GM12878 (cell line): Measurements from ENCODE around the gene ASCC3. TPM values are rescaled to one million over a fixed set of nuclear protein-coding genes. Genes with fewer than 3 reads are reported as not detected.

Experiments
- ATAC-seq: fragments of 200-7000 bp; cut with Tn5 transposase; 3 replicates; pipeline ENCODE4 v1.9.1; 2020; ENCODE audit warnings: mild to moderate bottlenecking, moderate library complexity
- BruUV-seq: library from RNA; stranded (reverse); fragments of 400-500 nt; replicated peaks from 2 replicates; lab custom pipeline; 2021; lab: Mats Ljungman, UMichigan
- CTCF ChIA-PET: fragments of 300-600 bp; sonication (Branson Sonifier 250); formaldehyde crosslinking; extraction: SDS; loops from one replicate; lab custom pipeline; 2021; ENCODE audit warnings: inconsistent platforms; lab: Yijun Ruan, JAX
- POLR2A ChIA-PET: fragments of 350-600 bp; formaldehyde crosslinking; extraction: SDS; loops from one replicate; lab custom pipeline; 2021; ENCODE audit warnings: inconsistent platforms; lab: Charles Lee
- RAD21 ChIA-PET: fragments of 300-600 bp; sonication (Branson Sonifier 250); formaldehyde crosslinking; loops from one replicate; lab custom pipeline; 2023; ENCODE audit warnings: antibody characterized with exemption; ENCODE audit not compliant: unreplicated experiment; lab: Charles Lee
- SMC1A ChIA-PET: fragments of 300-600 bp; sonication (Branson Sonifier 250); formaldehyde crosslinking; loops from one replicate; lab custom pipeline; 2023; ENCODE audit not compliant: unreplicated experiment, uncharacterized antibody; lab: Charles Lee
- DNase-seq: peaks from one replicate; pipeline ENCODE4 v3.0.0-alpha.2; 2011; ENCODE audit warnings: low read depth, low spot score
- FAIRE-seq: peaks from 3 replicates; lab custom pipeline; 2011; peaks lifted over from hg19 to GRCh38; lab: Jason Lieb, UNC
- H2AFZ ChIP-seq: 2 replicates; pipeline ENCODE4 v1.6.0; 2011; ENCODE audit warnings: low read depth, low read length, control low read depth; ENCODE audit not compliant: control insufficient read depth
- H3K27ac ChIP-seq: 2 replicates; pipeline ENCODE4 v1.5.1; 2011; ENCODE audit warnings: control low read depth; ENCODE audit not compliant: control insufficient read depth, insufficient read depth
- H3K27me3 ChIP-seq, 2 experiments: replicated peaks in 1 of 2; 2 replicates each; pipeline versions ENCODE4 v1.6.0 to v1.6.1; 2011; ENCODE audit warnings: low read length in 1 of 2; ENCODE audit not compliant: control insufficient read depth in 2 of 2, insufficient read depth in 2 of 2
- H3K36me3 ChIP-seq, 2 experiments: 2 replicates each; pipeline ENCODE4 v1.5.1; 2011; ENCODE audit warnings: low read length in 1 of 2; ENCODE audit not compliant: control insufficient read depth in 2 of 2, insufficient read depth in 2 of 2
- H3K4me1 ChIP-seq: 2 replicates; pipeline ENCODE4 v1.6.1; 2011; ENCODE audit warnings: mild to moderate bottlenecking, low read length, moderate library complexity, mixed read lengths; ENCODE audit not compliant: control insufficient read depth, insufficient read depth
- H3K4me2 ChIP-seq: 2 replicates; pipeline ENCODE4 v1.6.0; 2011; ENCODE audit warnings: control low read depth; ENCODE audit not compliant: control insufficient read depth, insufficient read depth
- H3K4me3 ChIP-seq: fragments of 200-600 bp; sonication (generic); 2 replicates; pipeline ENCODE4 v1.5.1; 2016
- H3K79me2 ChIP-seq: 2 replicates; pipeline ENCODE4 v1.6.0; 2011; ENCODE audit warnings: low read length; ENCODE audit not compliant: control insufficient read depth, insufficient read depth
- H3K9ac ChIP-seq: 2 replicates; pipeline ENCODE4 v1.8.0; 2011; ENCODE audit warnings: low read length, control low read depth, mixed read lengths; ENCODE audit not compliant: control insufficient read depth, insufficient read depth
- H3K9me3 ChIP-seq: replicated peaks from 3 replicates; pipeline ENCODE4 v1.5.1; 2011; ENCODE audit warnings: mild to moderate bottlenecking, low read length; ENCODE audit not compliant: control insufficient read depth, insufficient read depth
- H4K20me1 ChIP-seq: 2 replicates; pipeline ENCODE4 v1.6.0; 2011; ENCODE audit not compliant: control insufficient read depth, insufficient read depth
- BRCA1 ChIP-seq: IDR thresholded peaks from 2 replicates; pipeline ENCODE4 v1.6.1; 2011; ENCODE audit warnings: low read depth, low read length, improper control_type of control experiment
- EGR1 ChIP-seq, 2 experiments: IDR thresholded peaks; 1 replicate in 1 of 2; 2 replicates in 1 of 2; pipeline ENCODE4 v1.6.1; 2011 to 2012; ENCODE audit warnings: low read depth in 2 of 2, low read length in 2 of 2, borderline replicate concordance in 1 of 2, mild to moderate bottlenecking in 1 of 2, moderate library complexity in 1 of 2
- HDAC6 ChIP-seq: fragments of 200-600 bp; sonication (generic); IDR thresholded peaks from one replicate; pipeline ENCODE4 v1.8.0; 2017; ENCODE audit warnings: antibody characterized with exemption; ENCODE audit not compliant: unreplicated experiment
- MTA2 ChIP-seq: fragments of 450-650 bp; IDR thresholded peaks from 2 replicates; pipeline ENCODE4 v1.6.1; 2016; ENCODE audit warnings: low read depth, mild to moderate bottlenecking, moderate library complexity
- NFIC ChIP-seq: IDR thresholded peaks from 2 replicates; pipeline ENCODE4 v1.6.1; 2012; ENCODE audit warnings: low read depth, mild to moderate bottlenecking, inconsistent platforms, low read length, moderate library complexity
- NFYA ChIP-seq: IDR thresholded peaks from 2 replicates; pipeline ENCODE4 v1.6.1; 2011; ENCODE audit warnings: low read depth, mild to moderate bottlenecking, low read length, improper control_type of control experiment, borderline replicate concordance
- RAD51 ChIP-seq: fragments of 450-650 bp; IDR thresholded peaks from 2 replicates; pipeline ENCODE4 v1.6.1; 2016; ENCODE audit warnings: moderate library complexity, mild to moderate bottlenecking, inconsistent platforms
- RUNX3 ChIP-seq: IDR thresholded peaks from 2 replicates; pipeline ENCODE4 v1.6.1; 2012; ENCODE audit warnings: low read length, inconsistent platforms
- SIN3A ChIP-seq: IDR thresholded peaks from 2 replicates; pipeline ENCODE4 v1.6.1; 2012; ENCODE audit warnings: low read depth, low read length, improper control_type of control experiment
- SPI1 ChIP-seq: IDR thresholded peaks from 2 replicates; pipeline ENCODE4 v1.6.1; 2011; ENCODE audit warnings: low read depth, mild to moderate bottlenecking, low read length, moderate library complexity, borderline replicate concordance; ENCODE audit not compliant: insufficient read depth
- SREBF2 ChIP-seq: IDR thresholded peaks from 2 replicates; pipeline ENCODE4 v1.6.1; 2012; ENCODE audit warnings: mild to moderate bottlenecking, low read length
- TCF7 ChIP-seq: IDR thresholded peaks from 2 replicates; pipeline ENCODE4 v1.6.1; 2014; ENCODE audit warnings: antibody characterized with exemption, borderline replicate concordance
- ZNF622 ChIP-seq: fragments of 450-650 bp; IDR thresholded peaks from 2 replicates; pipeline ENCODE4 v1.6.1; 2017; ENCODE audit warnings: mild to moderate bottlenecking, inconsistent platforms
- WGBS: methylation state at CpG from one replicate; pipeline ENCODE4 v1.1.6; 2016; ENCODE audit warnings: low lambda C conversion rate; ENCODE audit not compliant: insufficient replicate concordance, insufficient coverage; ENCODE audit errors: missing lambda C conversion rate; 5-methylcytosine and 5-hydroxymethylcytosine counted together
- in situ Hi-C: fragments of 300-500 bp; cut with MboI; formaldehyde crosslinking; loops from 9 replicates; pipeline ENCODE4 v1.14.3; 2018; ENCODE audit warnings: mixed read lengths
- intact Hi-C: fragments of 100-400 bp; cut with micrococcal nuclease; formaldehyde crosslinking; loops from one replicate; pipeline ENCODE4 v1.14.2; 2022; ENCODE audit not compliant: unreplicated experiment
- polyA plus RNA-seq, 11 experiments: library from polyadenylated mRNA; depleted of rRNA in 4 of 11; unstranded in 6 of 11; stranded (reverse) in 5 of 11; fragments of >200 nt; fragmentation: Nextera tagmentation in 4 of 11; fragmentation: Illumina TruSeq in 1 of 11; extraction: Ambion mirVana in 4 of 11; extraction: Trizol in 1 of 11; gene quantifications; 1 replicate in 1 of 11; 2 replicates in 10 of 11; pipeline versions ENCODE4 v1.2.1 to v1.2.3, GENCODE V29; 2011 to 2016; ENCODE audit warnings: inconsistent platforms in 2 of 11, missing spikeins in 2 of 11, low read depth in 1 of 11
- total RNA-seq, 4 experiments: library from RNA; depleted of rRNA in 3 of 4; stranded (reverse); fragments of >200 nt in 3 of 4; fragmentation: Illumina TruSeq in 1 of 4; extraction: Trizol in 1 of 4; gene quantifications; 2 replicates each; pipeline versions ENCODE4 v1.2.1 to v1.2.3, GENCODE V29; 2013 to 2021
- TF ChIP-seq, protein P1 (sequence below): fragments of 450-650 bp; IDR thresholded peaks from 2 replicates; pipeline ENCODE4 v1.6.1; 2016; ENCODE audit warnings: mild to moderate bottlenecking, moderate library complexity, borderline replicate concordance

ASCC3 gene
- total and polyA plus RNA-seq, 10 of the 15 experiments (the other 5 are each of a cell fraction or from before 2014, with no cell fraction given) = 19.9 to 76.2 (median 55.9) TPM

DNA sequence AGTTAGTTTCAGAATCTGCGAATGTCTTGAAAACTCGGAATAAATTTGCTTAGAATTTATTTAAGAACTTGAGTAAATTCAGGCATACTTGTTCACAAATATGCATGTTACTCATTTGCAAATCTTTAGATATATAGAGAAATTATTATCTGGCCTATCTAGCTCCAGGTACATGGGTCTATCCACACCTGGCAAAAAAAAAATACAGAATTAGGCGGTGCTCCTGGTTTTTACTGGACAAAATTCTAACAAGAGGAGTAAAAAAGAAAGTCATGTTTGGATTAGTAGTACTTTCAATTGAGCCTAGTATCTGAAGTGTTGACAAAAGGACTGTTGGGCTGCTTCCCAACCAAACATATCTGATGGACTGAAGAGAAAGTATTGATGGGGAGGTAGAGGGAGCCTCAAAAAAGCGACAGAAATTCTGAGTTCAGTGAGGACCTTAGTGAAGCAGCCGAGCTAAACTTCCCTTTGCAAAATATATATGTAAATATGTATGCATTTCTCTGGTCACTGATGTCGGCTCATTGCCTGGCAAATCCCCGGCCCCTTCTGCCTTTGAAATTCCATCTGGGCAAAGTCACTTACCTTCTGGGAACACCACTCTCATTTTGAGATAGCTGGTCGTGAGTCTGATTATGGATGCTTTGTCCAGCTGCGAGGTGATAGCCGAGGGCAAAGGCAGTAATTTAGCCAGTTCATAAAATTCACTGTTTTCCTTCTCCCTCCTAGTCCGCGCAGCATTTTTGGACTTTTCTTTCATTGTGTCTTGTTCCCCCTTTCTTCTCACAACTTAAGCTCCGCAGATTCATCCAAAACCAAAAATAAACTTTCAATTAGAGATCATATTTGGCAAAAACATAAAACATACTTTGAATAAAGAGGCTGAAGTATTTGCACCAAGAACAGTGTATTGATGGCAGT lies 418.2 kb downstream of the ASCC3 start (continued):
- TF ChIP-seq NFYA = no peak
- no peak for TF ChIP-seq EGR1 (IDR thresholded peaks at IDR 0.05; ENCODE audit: borderline replicate concordance in 1 of 2, low read depth in 2 of 2, low read length in 2 of 2)

DNA sequence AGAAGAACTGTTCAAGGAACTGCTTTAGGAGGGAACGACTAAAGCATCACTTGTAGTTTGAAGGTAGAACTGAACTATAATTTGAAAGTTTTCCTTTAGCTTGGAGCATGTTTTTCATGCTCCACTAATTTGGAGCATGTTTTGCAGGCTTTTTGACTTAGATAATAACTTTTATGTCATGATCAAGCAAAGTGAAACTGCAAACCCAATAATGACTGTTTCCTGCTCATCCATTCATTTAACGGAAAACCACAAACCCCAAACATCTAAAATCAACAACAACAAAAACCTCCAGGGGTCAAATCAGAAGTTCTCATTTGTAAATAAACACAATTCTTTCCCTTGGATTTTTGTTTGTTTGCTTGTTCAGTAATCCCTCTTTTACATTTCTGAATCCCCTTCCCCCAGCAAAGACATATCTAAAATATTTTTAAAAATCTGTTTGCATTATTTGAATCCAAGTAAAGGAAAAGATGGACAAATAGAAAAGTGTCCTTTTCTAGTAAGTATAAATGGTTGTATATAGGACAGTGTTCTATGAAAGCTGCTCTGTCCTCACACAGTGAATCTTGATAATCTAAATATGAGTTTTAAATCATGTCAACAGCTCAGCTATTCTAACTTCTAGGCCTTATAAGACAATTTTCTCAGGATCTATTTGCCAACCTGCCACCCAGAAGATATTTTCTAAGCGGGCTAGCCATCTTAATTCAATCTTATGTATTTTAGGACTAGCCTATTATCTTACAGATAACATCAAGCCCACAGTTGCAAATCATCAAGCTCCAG lies 419.0 kb downstream of the ASCC3 start:
- DNase-seq (peak; percentile 4), ATAC-seq (peak; percentile 45; the same call in 2 of the 3 replicates), FAIRE-seq (no peak)
- no peak overlapping the region for H3K4me2 ChIP-seq
- no TSS peak for BruUV-seq
- no peaks in the 10 kb centered on the region for H4K20me1 ChIP-seq
- H3K36me3 ChIP-seq = no peaks in the 10 kb centered on the region
- H3K27ac ChIP-seq = no peak overlapping the region
- 17% methylated on average over 3 of the region's 3 CpGs for WGBS
- CTCF ChIA-PET = interaction anchor here (0.7 to 2.4 kb wide), 8 partner anchors 11 to 351 kb away, joined by 3 to 10 read pairs (median 4); no protein-coding TSS in a partner anchor
- no peak overlapping the region for H3K4me3 ChIP-seq
- in situ Hi-C loops = no loop called here
- no peak overlapping the region for H2AFZ ChIP-seq
- SMC1A ChIA-PET = interaction anchor here (0.7 kb wide), 1 partner anchor 345 kb away, joined by 3 read pairs; no protein-coding TSS in a partner anchor
- no peaks in the 10 kb centered on the region for H3K79me2 ChIP-seq
- intact Hi-C loops = no loop called here
- H3K27me3 ChIP-seq = peaks cover 29 to 61% of the 10 kb centered on the region in 2 experiments
- POLR2A ChIA-PET = no interaction called here
- H3K4me1 ChIP-seq = no peaks in the 10 kb centered on the region
- RAD21 ChIA-PET = no interaction called here
- H3K9me3 ChIP-seq = peaks cover 2% of the 10 kb centered on the region; the same call in 1 of the 3 replicates
- no peak overlapping the region for H3K9ac ChIP-seq
- TF ChIP-seq MTA2 (no peak), RAD51 (no peak), BRCA1 (no peak), NFIC (no peak), HDAC6 (no peak), SREBF2 (no peak), TCF7 (no peak), ZNF622 (no peak), SIN3A (no peak), SPI1 (no peak), RUNX3 (peak; percentile 85)
- TF ChIP-seq, protein P1, sequence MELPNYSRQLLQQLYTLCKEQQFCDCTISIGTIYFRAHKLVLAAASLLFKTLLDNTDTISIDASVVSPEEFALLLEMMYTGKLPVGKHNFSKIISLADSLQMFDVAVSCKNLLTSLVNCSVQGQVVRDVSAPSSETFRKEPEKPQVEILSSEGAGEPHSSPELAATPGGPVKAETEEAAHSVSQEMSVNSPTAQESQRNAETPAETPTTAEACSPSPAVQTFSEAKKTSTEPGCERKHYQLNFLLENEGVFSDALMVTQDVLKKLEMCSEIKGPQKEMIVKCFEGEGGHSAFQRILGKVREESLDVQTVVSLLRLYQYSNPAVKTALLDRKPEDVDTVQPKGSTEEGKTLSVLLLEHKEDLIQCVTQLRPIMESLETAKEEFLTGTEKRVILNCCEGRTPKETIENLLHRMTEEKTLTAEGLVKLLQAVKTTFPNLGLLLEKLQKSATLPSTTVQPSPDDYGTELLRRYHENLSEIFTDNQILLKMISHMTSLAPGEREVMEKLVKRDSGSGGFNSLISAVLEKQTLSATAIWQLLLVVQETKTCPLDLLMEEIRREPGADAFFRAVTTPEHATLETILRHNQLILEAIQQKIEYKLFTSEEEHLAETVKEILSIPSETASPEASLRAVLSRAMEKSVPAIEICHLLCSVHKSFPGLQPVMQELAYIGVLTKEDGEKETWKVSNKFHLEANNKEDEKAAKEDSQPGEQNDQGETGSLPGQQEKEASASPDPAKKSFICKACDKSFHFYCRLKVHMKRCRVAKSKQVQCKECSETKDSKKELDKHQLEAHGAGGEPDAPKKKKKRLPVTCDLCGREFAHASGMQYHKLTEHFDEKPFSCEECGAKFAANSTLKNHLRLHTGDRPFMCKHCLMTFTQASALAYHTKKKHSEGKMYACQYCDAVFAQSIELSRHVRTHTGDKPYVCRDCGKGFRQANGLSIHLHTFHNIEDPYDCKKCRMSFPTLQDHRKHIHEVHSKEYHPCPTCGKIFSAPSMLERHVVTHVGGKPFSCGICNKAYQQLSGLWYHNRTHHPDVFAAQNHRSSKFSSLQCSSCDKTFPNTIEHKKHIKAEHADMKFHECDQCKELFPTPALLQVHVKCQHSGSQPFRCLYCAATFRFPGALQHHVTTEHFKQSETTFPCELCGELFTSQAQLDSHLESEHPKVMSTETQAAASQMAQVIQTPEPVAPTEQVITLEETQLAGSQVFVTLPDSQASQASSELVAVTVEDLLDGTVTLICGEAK = no peak
